Measurements from ENCODE around the gene POLR3H.

The POLR3H gene

DNA sequence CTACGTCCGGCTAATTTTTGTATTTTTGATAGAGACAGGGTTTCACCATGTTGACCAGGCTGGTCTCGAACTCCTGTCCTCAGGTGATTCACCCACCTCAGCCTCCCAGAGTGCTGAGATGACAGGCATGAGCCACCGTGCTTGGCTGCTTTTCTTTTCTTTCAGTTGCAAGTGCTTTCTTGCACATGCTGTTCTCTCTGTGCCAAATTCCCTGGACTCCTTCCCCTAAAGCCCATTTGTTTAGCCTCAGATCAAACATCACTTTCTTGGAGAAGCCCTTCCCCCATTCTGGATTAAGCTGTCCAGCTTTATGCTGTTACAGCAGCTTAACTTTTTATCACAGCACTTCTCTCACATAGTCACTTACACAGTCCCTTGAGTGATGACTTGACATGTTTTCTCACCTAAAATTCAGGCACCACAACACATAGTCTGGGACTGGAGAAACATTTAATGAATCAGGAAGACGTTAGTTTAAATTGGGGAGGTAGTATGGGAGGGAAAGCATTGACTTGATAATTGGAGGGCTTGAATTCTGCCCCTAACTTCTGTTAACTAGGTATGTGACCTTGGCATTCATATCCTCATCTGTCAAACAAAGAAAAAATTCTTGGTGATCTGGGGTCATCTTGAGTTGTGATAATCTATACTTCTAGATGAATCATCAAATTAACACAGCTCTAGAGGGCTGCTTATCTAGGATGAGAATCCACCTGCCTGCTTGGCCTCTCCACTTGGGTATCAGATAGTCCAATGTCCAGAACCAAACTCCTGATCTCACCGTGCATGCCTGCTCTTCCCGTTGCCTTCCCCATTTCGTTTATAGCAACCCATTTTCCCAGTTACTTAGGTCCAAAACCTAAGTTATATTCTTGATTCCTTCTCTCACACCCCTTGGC lies 57.0 kb downstream of the POLR3H start:
- Histone ChIP-seq H3K27me3 (ENCODE audit: insufficient read depth, low read length, poor library complexity) (no peaks in the 10 kb centered on the region), H3K9ac (ENCODE audit: low read depth, low read length) (no peak overlapping the region), H3K4me2 (ENCODE audit: insufficient read depth, low read length) (no peak overlapping the region), H3K79me2 (ENCODE audit: insufficient read depth, low read length) (peaks cover 93% of the 10 kb centered on the region), H3K4me1 (ENCODE audit: insufficient read depth, low read length) (no peaks in the 10 kb centered on the region), H3K36me3 (ENCODE audit: insufficient read depth, low read length) (peaks cover 10% of the 10 kb centered on the region; the same call in 1 of the 2 replicates), H4K20me1 (ENCODE audit: insufficient read depth, low read length) (peaks cover 35% of the 10 kb centered on the region), H3K9me3 (ENCODE audit: insufficient read depth, low read length, severe bottlenecking) (no peaks in the 10 kb centered on the region), H3K4me3 (ENCODE audit: low read depth in 1 of 2, low read length in 2 of 2) (no peak overlapping the region), H3K27ac (ENCODE audit: low read length) (no peak overlapping the region), H2AFZ (ENCODE audit: low read depth, low read length) (no peak overlapping the region)
- ATAC-seq (ENCODE audit: insufficient read depth, low read depth): no peak
- DNase-seq: no peak
- TF ChIP-seq CTCF (IDR thresholded peaks at IDR 0.05; ENCODE audit: borderline replicate concordance, extremely low read depth, low read length, poor library complexity, severe bottlenecking) (no peak), EZH2 (IDR thresholded peaks at IDR 0.05; ENCODE audit: borderline replicate concordance, low read depth, low read length, severe bottlenecking) (no peak)

DNA sequence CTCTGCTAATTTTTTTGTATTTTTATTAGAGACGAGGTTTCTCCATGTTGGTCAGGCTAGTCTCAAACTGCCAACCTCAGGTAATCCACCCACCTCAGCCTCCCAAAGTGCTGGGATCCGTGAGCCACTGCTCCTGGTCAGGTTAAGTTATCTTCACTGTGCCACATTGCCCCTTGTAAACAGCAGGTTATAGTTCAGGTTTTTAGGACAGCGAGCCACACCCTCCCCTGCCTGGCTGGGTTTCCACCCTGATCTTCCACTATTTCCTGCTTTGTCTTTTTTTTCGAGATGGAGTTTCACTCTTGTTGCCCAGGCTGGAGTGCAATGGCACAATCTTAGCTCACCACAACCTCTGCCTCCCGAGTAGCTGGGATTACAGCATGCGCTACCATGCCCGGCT lies 59.2 kb downstream of the POLR3H start:
- DNase-seq (no peak), ATAC-seq (ENCODE audit: insufficient read depth, low read depth) (no peak)
- Histone ChIP-seq H3K27ac (ENCODE audit: low read length) (no peak overlapping the region), H3K79me2 (ENCODE audit: insufficient read depth, low read length) (peaks cover 93% of the 10 kb centered on the region), H2AFZ (ENCODE audit: low read depth, low read length) (no peak overlapping the region), H3K4me1 (ENCODE audit: insufficient read depth, low read length) (no peaks in the 10 kb centered on the region), H3K4me2 (ENCODE audit: insufficient read depth, low read length) (no peak overlapping the region), H3K9ac (ENCODE audit: low read depth, low read length) (no peak overlapping the region), H4K20me1 (ENCODE audit: insufficient read depth, low read length) (peaks cover 57% of the 10 kb centered on the region), H3K27me3 (ENCODE audit: insufficient read depth, low read length, poor library complexity) (no peaks in the 10 kb centered on the region), H3K4me3 (ENCODE audit: low read depth in 1 of 2, low read length in 2 of 2) (no peak overlapping the region), H3K9me3 (ENCODE audit: insufficient read depth, low read length, severe bottlenecking) (no peaks in the 10 kb centered on the region), H3K36me3 (ENCODE audit: insufficient read depth, low read length) (peaks cover 20% of the 10 kb centered on the region; the same call in 1 of the 2 replicates)
- TF ChIP-seq CTCF (IDR thresholded peaks at IDR 0.05; ENCODE audit: borderline replicate concordance, extremely low read depth, low read length, poor library complexity, severe bottlenecking): no peak
- TF ChIP-seq EZH2 (IDR thresholded peaks at IDR 0.05; ENCODE audit: borderline replicate concordance, low read depth, low read length, severe bottlenecking): no peak

DNA sequence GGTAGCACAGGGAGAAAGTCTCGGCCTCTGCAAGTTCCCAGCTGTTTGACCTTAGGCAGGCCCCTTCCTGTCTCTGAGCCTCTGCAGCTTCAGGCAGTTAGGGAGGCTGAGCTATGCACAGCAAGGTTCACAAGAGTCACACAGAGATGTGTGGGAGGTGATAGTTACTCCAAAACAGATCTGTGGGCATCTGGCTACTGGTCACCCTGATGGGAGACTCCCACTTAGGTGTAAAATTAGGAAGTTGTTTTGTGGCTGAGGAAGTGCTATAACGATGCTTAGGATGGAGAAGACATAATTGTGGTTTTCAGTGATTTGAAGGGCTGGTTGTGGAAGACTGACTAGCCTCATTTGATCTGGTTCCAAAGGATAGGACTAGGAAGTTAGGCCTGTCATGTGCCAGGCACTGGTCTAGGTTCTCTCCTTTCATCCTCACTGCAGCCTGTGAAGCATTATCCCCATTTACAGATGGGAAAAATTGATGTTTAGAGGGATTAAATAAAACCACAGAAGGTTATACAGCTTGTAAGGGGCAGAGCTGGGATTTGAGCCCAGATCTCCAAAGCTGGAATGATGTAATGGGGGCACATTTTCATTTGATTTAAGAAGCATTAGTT lies 61.8 kb downstream of the POLR3H start:
- ATAC-seq (ENCODE audit: insufficient read depth, low read depth) (no peak; the same call in 2 of the 3 replicates), DNase-seq (no peak)
- no peak overlapping the region for H3K27ac ChIP-seq (ENCODE audit: low read length)
- no peak overlapping the region for H2AFZ ChIP-seq (ENCODE audit: low read depth, low read length)
- no peak overlapping the region for H3K9ac ChIP-seq (ENCODE audit: low read depth, low read length)
- H3K4me2 ChIP-seq (ENCODE audit: insufficient read depth, low read length): no peak overlapping the region
- H4K20me1 ChIP-seq (ENCODE audit: insufficient read depth, low read length): peaks cover 64% of the 10 kb centered on the region
- TF ChIP-seq EZH2 (IDR thresholded peaks at IDR 0.05; ENCODE audit: borderline replicate concordance, low read depth, low read length, severe bottlenecking) (no peak), CTCF (IDR thresholded peaks at IDR 0.05; ENCODE audit: borderline replicate concordance, extremely low read depth, low read length, poor library complexity, severe bottlenecking) (no peak)
- no peak overlapping the region for H3K4me3 ChIP-seq (ENCODE audit: low read depth in 1 of 2, low read length in 2 of 2)
- H3K36me3 ChIP-seq (ENCODE audit: insufficient read depth, low read length): peaks cover 10% of the 10 kb centered on the region; the same call in 1 of the 2 replicates
- H3K27me3 ChIP-seq (ENCODE audit: insufficient read depth, low read length, poor library complexity): no peaks in the 10 kb centered on the region
- H3K4me1 ChIP-seq (ENCODE audit: insufficient read depth, low read length): no peaks in the 10 kb centered on the region
- peaks cover 93% of the 10 kb centered on the region for H3K79me2 ChIP-seq (ENCODE audit: insufficient read depth, low read length)
- H3K9me3 ChIP-seq (ENCODE audit: insufficient read depth, low read length, severe bottlenecking): no peaks in the 10 kb centered on the region

All from DND-41 (cell line).